ENCODE measurements around the gene AGMO. TPM values are rescaled to one million over a fixed set of nuclear protein-coding genes. Genes with fewer than 3 reads are reported as not detected.

The AGMO gene
- polyA plus RNA-seq, 4 donors: 2.5 to 23.0 (median 9.9) TPM

GRCh38 chr7:15601175-15601574 is 39.4 kb upstream of the AGMO start:
- no peaks in the 10 kb centered on the region for H3K27me3 ChIP-seq (ENCODE audit: control insufficient read depth in 3 of 3, insufficient read depth in 3 of 3, low read length in 3 of 3)
- H3K4me3 ChIP-seq (ENCODE audit: low read depth in 1 of 3, low read length in 3 of 3): no peak overlapping the region
- DNase-seq (no peak), FAIRE-seq (no peak)
- 88 to 89% (median 88%) methylated on average over 1 of the region's 1 CpG for WGBS, 3 donors
- no peaks in the 10 kb centered on the region for H3K4me1 ChIP-seq (ENCODE audit: control insufficient read depth in 3 of 3, insufficient read depth in 2 of 3, low read depth in 1 of 3, low read length in 2 of 3)
- H3K36me3 ChIP-seq (ENCODE audit: control insufficient read depth in 3 of 3, insufficient read depth in 2 of 3, low read depth in 1 of 3, low read length in 3 of 3): no peaks in the 10 kb centered on the region
- H3K9me3 ChIP-seq (ENCODE audit: control insufficient read depth in 2 of 2, insufficient read depth in 1 of 2, low read depth in 1 of 2, low read length in 1 of 2): peaks cover 0 to 13% of the 10 kb centered on the region in 2 donors
- H3K27ac ChIP-seq (ENCODE audit: low read depth in 1 of 3, low read length in 2 of 3): no peak overlapping the region

DNA sequence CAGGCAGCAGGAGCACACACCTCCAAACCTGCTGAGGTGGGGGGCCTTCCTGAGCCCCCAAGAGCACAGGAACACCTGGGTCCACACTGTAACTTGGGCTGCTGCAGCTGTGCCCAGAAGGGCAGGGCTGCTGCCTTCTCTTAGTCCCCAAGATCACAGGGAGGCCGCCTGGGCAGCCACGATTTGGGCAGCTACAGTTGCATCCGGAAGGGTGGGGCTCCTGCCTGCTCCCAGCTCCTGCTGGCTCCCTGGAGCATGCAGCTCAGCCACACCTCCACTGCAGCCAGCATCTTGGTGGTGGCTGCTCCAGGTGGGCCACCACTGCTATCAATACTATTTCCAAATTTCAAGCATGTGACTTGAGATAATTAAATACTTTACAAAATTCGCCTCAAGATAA is 38.5 kb upstream of the AGMO start:
- Histone ChIP-seq H3K27ac (ENCODE audit: low read depth in 1 of 3, low read length in 2 of 3) (no peak overlapping the region), H3K4me3 (ENCODE audit: low read depth in 1 of 3, low read length in 3 of 3) (no peak overlapping the region), H3K36me3 (ENCODE audit: control insufficient read depth in 3 of 3, insufficient read depth in 2 of 3, low read depth in 1 of 3, low read length in 3 of 3) (no peaks in the 10 kb centered on the region), H3K9me3 (ENCODE audit: control insufficient read depth in 2 of 2, insufficient read depth in 1 of 2, low read depth in 1 of 2, low read length in 1 of 2) (peaks cover 0 to 13% of the 10 kb centered on the region in 2 donors), H3K27me3 (ENCODE audit: control insufficient read depth in 3 of 3, insufficient read depth in 3 of 3, low read length in 3 of 3) (no peaks in the 10 kb centered on the region), H3K4me1 (ENCODE audit: control insufficient read depth in 3 of 3, insufficient read depth in 2 of 3, low read depth in 1 of 3, low read length in 2 of 3) (no peaks in the 10 kb centered on the region)
- FAIRE-seq (no peak), DNase-seq (no peak)
- WGBS, 3 donors: 77 to 84% (median 83%) methylated on average over 4 of the region's 4 CpGs

GRCh38 chr7:15594461-15594860 is 32.6 kb upstream of the AGMO start:
- no peak overlapping the region for H3K27ac ChIP-seq (ENCODE audit: low read depth in 1 of 3, low read length in 2 of 3)
- no peak for FAIRE-seq
- DNase-seq: no peak
- no peaks in the 10 kb centered on the region for H3K27me3 ChIP-seq (ENCODE audit: control insufficient read depth in 3 of 3, insufficient read depth in 3 of 3, low read length in 3 of 3)
- peaks cover 0 to 7% of the 10 kb centered on the region in 2 donors for H3K9me3 ChIP-seq (ENCODE audit: control insufficient read depth in 2 of 2, insufficient read depth in 1 of 2, low read depth in 1 of 2, low read length in 1 of 2)
- H3K36me3 ChIP-seq (ENCODE audit: control insufficient read depth in 3 of 3, insufficient read depth in 2 of 3, low read depth in 1 of 3, low read length in 3 of 3): no peaks in the 10 kb centered on the region
- WGBS, 3 donors: 72 to 82% (median 72%) methylated on average over 5 of the region's 5 CpGs
- H3K4me3 ChIP-seq (ENCODE audit: low read depth in 1 of 3, low read length in 3 of 3): no peak overlapping the region
- no peaks in the 10 kb centered on the region for H3K4me1 ChIP-seq (ENCODE audit: control insufficient read depth in 3 of 3, insufficient read depth in 2 of 3, low read depth in 1 of 3, low read length in 2 of 3)

- H3K4me3 ChIP-seq (ENCODE audit: low read depth in 1 of 3, low read length in 3 of 3): no peak overlapping the region
- WGBS, 3 donors: 74 to 84% (median 78%) methylated on average over 3 of the region's 3 CpGs
- no peak overlapping the region for H3K27ac ChIP-seq (ENCODE audit: low read depth in 1 of 3, low read length in 2 of 3)
- FAIRE-seq: no peak
- no peaks in the 10 kb centered on the region for H3K27me3 ChIP-seq (ENCODE audit: control insufficient read depth in 3 of 3, insufficient read depth in 3 of 3, low read length in 3 of 3)
- DNase-seq: no peak
- no peaks in the 10 kb centered on the region for H3K4me1 ChIP-seq (ENCODE audit: control insufficient read depth in 3 of 3, insufficient read depth in 2 of 3, low read depth in 1 of 3, low read length in 2 of 3)
- no peaks in the 10 kb centered on the region for H3K9me3 ChIP-seq (ENCODE audit: control insufficient read depth in 2 of 2, insufficient read depth in 1 of 2, low read depth in 1 of 2, low read length in 1 of 2)
- no peaks in the 10 kb centered on the region for H3K36me3 ChIP-seq (ENCODE audit: control insufficient read depth in 3 of 3, insufficient read depth in 2 of 3, low read depth in 1 of 3, low read length in 3 of 3)
Measured at GRCh38 chr7:15593382-15593781, 31.6 kb upstream of the AGMO start.

- Histone ChIP-seq H3K4me3 (ENCODE audit: low read depth in 1 of 3, low read length in 3 of 3) (no peak overlapping the region), H3K27ac (ENCODE audit: low read depth in 1 of 3, low read length in 2 of 3) (no peak overlapping the region), H3K27me3 (ENCODE audit: control insufficient read depth in 3 of 3, insufficient read depth in 3 of 3, low read length in 3 of 3) (no peaks in the 10 kb centered on the region), H3K4me1 (ENCODE audit: control insufficient read depth in 3 of 3, insufficient read depth in 2 of 3, low read depth in 1 of 3, low read length in 2 of 3) (no peaks in the 10 kb centered on the region), H3K9me3 (ENCODE audit: control insufficient read depth in 2 of 2, insufficient read depth in 1 of 2, low read depth in 1 of 2, low read length in 1 of 2) (peaks cover 2 to 16% of the 10 kb centered on the region in 2 donors), H3K36me3 (ENCODE audit: control insufficient read depth in 3 of 3, insufficient read depth in 2 of 3, low read depth in 1 of 3, low read length in 3 of 3) (no peaks in the 10 kb centered on the region)
- 89 to 93% (median 90%) methylated on average over 4 of the region's 4 CpGs for WGBS, 3 donors
- DNase-seq (no peak), FAIRE-seq (no peak)
Measured at GRCh38 chr7:15586266-15586665, 24.5 kb upstream of the AGMO start.

DNA sequence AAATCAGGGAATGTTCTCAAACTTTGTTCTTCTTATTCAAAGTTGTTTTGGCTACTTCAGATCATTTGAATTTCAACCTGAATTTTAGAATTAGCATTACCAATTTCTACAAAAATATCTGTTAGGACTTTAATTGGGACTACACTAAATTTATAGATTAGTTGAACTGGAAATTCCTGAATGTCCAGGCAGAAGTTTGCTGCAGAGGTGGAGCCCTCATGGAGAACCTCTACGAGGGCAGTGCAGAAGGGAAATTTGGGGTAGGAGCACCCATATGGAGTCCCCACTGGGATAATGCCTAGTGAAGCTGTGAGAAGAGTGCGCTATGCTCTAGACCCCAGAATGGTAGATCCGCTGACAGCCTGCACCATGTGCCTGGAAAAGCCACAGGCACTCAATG is 22.8 kb upstream of the AGMO start:
- no peak overlapping the region for H3K27ac ChIP-seq (ENCODE audit: low read depth in 1 of 3, low read length in 2 of 3)
- peaks cover 0 to 4% (median 0%) of the 10 kb centered on the region in 3 donors for H3K4me1 ChIP-seq (ENCODE audit: control insufficient read depth in 3 of 3, insufficient read depth in 2 of 3, low read depth in 1 of 3, low read length in 2 of 3)
- H3K36me3 ChIP-seq (ENCODE audit: control insufficient read depth in 3 of 3, insufficient read depth in 2 of 3, low read depth in 1 of 3, low read length in 3 of 3): no peaks in the 10 kb centered on the region
- DNase-seq: no peak
- no peak for FAIRE-seq
- H3K9me3 ChIP-seq (ENCODE audit: control insufficient read depth in 2 of 2, insufficient read depth in 1 of 2, low read depth in 1 of 2, low read length in 1 of 2): peaks cover 2 to 16% of the 10 kb centered on the region in 2 donors
- 85 to 91% (median 90%) methylated on average over 3 of the region's 3 CpGs for WGBS, 3 donors
- H3K27me3 ChIP-seq (ENCODE audit: control insufficient read depth in 3 of 3, insufficient read depth in 3 of 3, low read length in 3 of 3): no peaks in the 10 kb centered on the region
- H3K4me3 ChIP-seq (ENCODE audit: low read depth in 1 of 3, low read length in 3 of 3): no peak overlapping the region

DNA sequence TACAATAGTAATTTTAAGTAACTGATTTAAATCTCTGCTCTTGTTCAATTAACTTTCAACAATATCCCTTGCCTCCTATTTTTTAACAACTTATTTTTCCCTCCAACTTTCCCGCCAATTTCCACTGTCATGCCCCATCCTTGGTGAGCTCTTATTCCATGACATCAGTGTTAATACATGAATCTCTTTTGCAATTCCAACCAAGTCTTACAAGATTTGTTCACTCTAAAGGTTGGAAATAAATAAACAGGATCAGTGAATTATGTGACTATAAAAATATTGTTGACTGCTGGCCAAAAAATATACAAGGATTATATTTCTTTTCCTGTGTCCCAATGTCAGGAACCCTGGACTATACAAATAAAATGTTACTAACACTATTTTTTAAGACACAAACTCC is 21.0 kb upstream of the AGMO start:
- H3K4me3 ChIP-seq (ENCODE audit: low read depth in 1 of 3, low read length in 3 of 3): no peak overlapping the region
- no peak overlapping the region for H3K27ac ChIP-seq (ENCODE audit: low read depth in 1 of 3, low read length in 2 of 3)
- H3K36me3 ChIP-seq (ENCODE audit: control insufficient read depth in 3 of 3, insufficient read depth in 2 of 3, low read depth in 1 of 3, low read length in 3 of 3): no peaks in the 10 kb centered on the region
- peaks cover 0 to 4% (median 0%) of the 10 kb centered on the region in 3 donors for H3K4me1 ChIP-seq (ENCODE audit: control insufficient read depth in 3 of 3, insufficient read depth in 2 of 3, low read depth in 1 of 3, low read length in 2 of 3)
- no peak for DNase-seq
- WGBS, 3 donors: 82 to 97% (median 92%) methylated on average over 1 of the region's 1 CpG
- no peaks in the 10 kb centered on the region for H3K27me3 ChIP-seq (ENCODE audit: control insufficient read depth in 3 of 3, insufficient read depth in 3 of 3, low read length in 3 of 3)
- peaks cover 2 to 16% of the 10 kb centered on the region in 2 donors for H3K9me3 ChIP-seq (ENCODE audit: control insufficient read depth in 2 of 2, insufficient read depth in 1 of 2, low read depth in 1 of 2, low read length in 1 of 2)
- no peak for FAIRE-seq

GRCh38 chr7:15581352-15581951 is 19.6 kb upstream of the AGMO start:
- no peaks in the 10 kb centered on the region for H3K36me3 ChIP-seq (ENCODE audit: control insufficient read depth in 3 of 3, insufficient read depth in 2 of 3, low read depth in 1 of 3, low read length in 3 of 3)
- H3K4me3 ChIP-seq (ENCODE audit: low read depth in 1 of 3, low read length in 3 of 3): no peak overlapping the region
- H3K4me1 ChIP-seq (ENCODE audit: control insufficient read depth in 3 of 3, insufficient read depth in 2 of 3, low read depth in 1 of 3, low read length in 2 of 3): peaks cover 0 to 4% (median 0%) of the 10 kb centered on the region in 3 donors
- 49 to 58% (median 50%) methylated on average over 3 of the region's 3 CpGs for WGBS, 3 donors
- H3K27ac ChIP-seq (ENCODE audit: low read depth in 1 of 3, low read length in 2 of 3): no peak overlapping the region
- H3K27me3 ChIP-seq (ENCODE audit: control insufficient read depth in 3 of 3, insufficient read depth in 3 of 3, low read length in 3 of 3): no peaks in the 10 kb centered on the region
- peaks cover 2 to 10% of the 10 kb centered on the region in 2 donors for H3K9me3 ChIP-seq (ENCODE audit: control insufficient read depth in 2 of 2, insufficient read depth in 1 of 2, low read depth in 1 of 2, low read length in 1 of 2)
- FAIRE-seq (no peak), DNase-seq (no peak)

Measured in small intestine (tissue), 7 donors.